HepG2 (cell line): ENCODE results near the gene TRMT1. TPM values are rescaled to one million over a fixed set of nuclear protein-coding genes. Genes with fewer than 3 reads are reported as not detected.

Experiments
- E2F1 ChIP-seq: sonication (generic); formaldehyde crosslinking; IDR thresholded peaks from 2 replicates; pipeline ENCODE4 v1.5.0; 2020; ENCODE audit warnings: missing genetic modification reagents
- EHMT2 ChIP-seq: fragments of 200-600 bp; sonication (generic); IDR thresholded peaks from 2 replicates; pipeline ENCODE4 v1.7.0; 2017; ENCODE audit warnings: antibody characterized with exemption, low read depth, low read length, borderline replicate concordance
- GABPA ChIP-seq, 2 experiments: IDR thresholded peaks; 2 replicates each; pipeline ENCODE4 v1.6.1; 2011 to 2016; ENCODE audit warnings: low read depth in 2 of 2, low read length in 1 of 2, missing biosample characterization in 1 of 2, missing genetic modification characterization in 1 of 2
- GATAD1 ChIP-seq: IDR thresholded peaks from 2 replicates; pipeline ENCODE4 v1.6.1; 2016; ENCODE audit warnings: missing genetic modification reagents, missing compliant biosample characterization
- HNRNPK ChIP-seq: fragments of 200-400 bp; formaldehyde crosslinking; IDR thresholded peaks from 2 replicates; pipeline ENCODE4 v1.6.1; 2018; ENCODE audit warnings: low read length, low read depth, moderate library complexity, mild to moderate bottlenecking; ENCODE audit not compliant: poor library complexity, severe bottlenecking
- MAFG ChIP-seq: sonication (generic); formaldehyde crosslinking; IDR thresholded peaks from 2 replicates; pipeline ENCODE4 v1.5.1; 2020; ENCODE audit warnings: mild to moderate bottlenecking, missing genetic modification reagents
- MED1 ChIP-seq: sonication (generic); formaldehyde crosslinking; IDR thresholded peaks from 2 replicates; pipeline ENCODE4 v1.4.0; 2020; ENCODE audit warnings: missing genetic modification reagents
- NKX3-1 ChIP-seq: sonication (generic); formaldehyde crosslinking; IDR thresholded peaks from 2 replicates; pipeline ENCODE4 v1.5.0; 2020; ENCODE audit warnings: missing genetic modification reagents
- RARA ChIP-seq: IDR thresholded peaks from 2 replicates; pipeline ENCODE4 v1.6.1; 2016; ENCODE audit warnings: missing genetic modification reagents, missing compliant biosample characterization
- RFX3 ChIP-seq: IDR thresholded peaks from 2 replicates; pipeline ENCODE4 v1.6.1; 2016; ENCODE audit warnings: missing biosample characterization, missing genetic modification reagents
- SIN3B ChIP-seq: fragments of 150-350 bp; IDR thresholded peaks from 2 replicates; pipeline ENCODE4 v1.6.1; 2014; ENCODE audit warnings: low read length
- SKI ChIP-seq: fragments of 450-650 bp; IDR thresholded peaks from one replicate; pipeline ENCODE4 v1.6.1; 2018; ENCODE audit warnings: mild to moderate bottlenecking; ENCODE audit not compliant: partially characterized antibody
- SMAD9 ChIP-seq: sonication (generic); formaldehyde crosslinking; IDR thresholded peaks from 2 replicates; pipeline ENCODE4 v1.5.1; 2020; ENCODE audit warnings: mild to moderate bottlenecking, missing genetic modification reagents
- SNAPC5 ChIP-seq: sonication (generic); formaldehyde crosslinking; IDR thresholded peaks from 2 replicates; pipeline ENCODE4 v1.8.1; 2023; ENCODE audit warnings: mild to moderate bottlenecking, missing genetic modification reagents, borderline replicate concordance
- SNRNP70 ChIP-seq: fragments of 200-400 bp; formaldehyde crosslinking; IDR thresholded peaks from 2 replicates; pipeline ENCODE4 v1.6.1; 2017; ENCODE audit warnings: mild to moderate bottlenecking, low read depth, low read length, moderate library complexity
- THAP7 ChIP-seq: sonication (generic); formaldehyde crosslinking; IDR thresholded peaks from 2 replicates; pipeline ENCODE4 v1.8.1; 2023; ENCODE audit warnings: mild to moderate bottlenecking, missing genetic modification reagents
- ZBTB37 ChIP-seq: sonication (generic); formaldehyde crosslinking; IDR thresholded peaks from 2 replicates; pipeline ENCODE4 v1.4.0; 2020; ENCODE audit warnings: mild to moderate bottlenecking, missing genetic modification reagents
- ZNF205 ChIP-seq: IDR thresholded peaks from 2 replicates; pipeline ENCODE4 v1.6.1; 2018; ENCODE audit warnings: missing biosample characterization, missing genetic modification reagents
- ZNF263 ChIP-seq: sonication (generic); formaldehyde crosslinking; IDR thresholded peaks from 2 replicates; pipeline ENCODE4 v1.4.0; 2020; ENCODE audit warnings: missing genetic modification reagents
- ZNF33A ChIP-seq: sonication (generic); formaldehyde crosslinking; IDR thresholded peaks from 2 replicates; pipeline ENCODE4 v1.5.1; 2020; ENCODE audit warnings: missing genetic modification reagents, mild to moderate bottlenecking, moderate library complexity, borderline replicate concordance
- ZNF343 ChIP-seq: sonication (generic); formaldehyde crosslinking; IDR thresholded peaks from 2 replicates; pipeline ENCODE4 v1.4.0; 2020; ENCODE audit warnings: mild to moderate bottlenecking, missing genetic modification reagents
- ZNF350 ChIP-seq: sonication (generic); formaldehyde crosslinking; IDR thresholded peaks from 2 replicates; pipeline ENCODE4 v1.4.0; 2020; ENCODE audit warnings: mild to moderate bottlenecking, low read depth, missing genetic modification reagents, borderline replicate concordance
- ZNF431 ChIP-seq: sonication (generic); formaldehyde crosslinking; IDR thresholded peaks from 2 replicates; pipeline ENCODE4 v1.9.0; 2022; ENCODE audit warnings: missing genetic modification reagents, low read depth, mild to moderate bottlenecking, borderline replicate concordance
- ZNF713 ChIP-seq: sonication (generic); formaldehyde crosslinking; IDR thresholded peaks from 2 replicates; pipeline ENCODE4 v1.4.0; 2020; ENCODE audit warnings: mild to moderate bottlenecking, missing genetic modification reagents
- ZNF740 ChIP-seq: sonication (generic); formaldehyde crosslinking; IDR thresholded peaks from 2 replicates; pipeline ENCODE4 v1.4.0; 2020; ENCODE audit warnings: missing genetic modification reagents
- ZNF839 ChIP-seq: sonication (generic); formaldehyde crosslinking; IDR thresholded peaks from 2 replicates; pipeline ENCODE4 v1.4.0; 2020; ENCODE audit warnings: missing genetic modification reagents, mild to moderate bottlenecking, borderline replicate concordance
- polyA plus RNA-seq, 8 experiments: library from polyadenylated mRNA; depleted of rRNA in 3 of 8; stranded (reverse) in 7 of 8; unstranded in 1 of 8; fragments of >200 nt; fragmentation: Illumina TruSeq in 4 of 8; extraction: Trizol in 4 of 8; gene quantifications; 2 replicates each; pipeline versions ENCODE4 v1.2.1 to v1.2.3, GENCODE V29; 2011 to 2016; ENCODE audit warnings: low read depth in 4 of 8, missing spikeins in 1 of 8, mixed read lengths in 1 of 8; ENCODE audit not compliant: insufficient read depth in 1 of 8
- total RNA-seq, 5 experiments: library from RNA; depleted of rRNA; stranded (reverse); fragments of >200 nt; fragmentation: Illumina TruSeq; extraction: Trizol; gene quantifications; 2 replicates each; pipeline ENCODE4 v1.2.3, GENCODE V29; 2016; ENCODE audit warnings: low read depth in 1 of 5

Gene TRMT1
- total and polyA plus RNA-seq, 2 of the 13 experiments (the other 11 are each of a cell fraction or from before 2014, with no cell fraction given): 35.5 to 44.1 TPM

GRCh38 chr19:13060233-13060963 is 56.1 kb downstream of the TRMT1 start (continued):
- TF ChIP-seq SNAPC5 (CRISPR knock-in tag) (no peak), SIN3B (no peak), THAP7 (CRISPR knock-in tag) (no peak), SKI (peak; percentile 88), EHMT2 (no peak), MED1 (CRISPR knock-in tag) (peak; percentile 83), ZNF431 (CRISPR knock-in tag) (no peak), ZNF350 (CRISPR knock-in tag) (peak; percentile 49; the same call in 1 of the 2 replicates), SMAD9 (CRISPR knock-in tag) (no peak), ZNF33A (CRISPR knock-in tag) (no peak; the same call in 1 of the 2 replicates), ZNF740 (CRISPR knock-in tag) (peak; percentile 94), RFX3 (CRISPR knock-in tag) (no peak), NKX3-1 (CRISPR knock-in tag) (no peak), MAFG (CRISPR knock-in tag) (no peak), ZNF839 (no peak), GABPA (IDR thresholded peaks at IDR 0.05; ENCODE audit: low read depth, low read length) (no peak), GABPA (CRISPR knock-in tag; IDR thresholded peaks at IDR 0.05; ENCODE audit: low read depth) (no peak), ZNF343 (CRISPR knock-in tag) (no peak), SNRNP70 (no peak), ZNF263 (CRISPR knock-in tag) (no peak), HNRNPK (no peak), RARA (CRISPR knock-in tag) (peak; percentile 83), ZNF205 (CRISPR knock-in tag) (no peak; the same call in 1 of the 2 replicates), ZNF713 (CRISPR knock-in tag) (no peak), GATAD1 (CRISPR knock-in tag) (no peak), E2F1 (no peak), ZBTB37 (CRISPR knock-in tag) (no peak)
